H1 (cell line): ENCODE data around the gene APBA2.

Source experiments
- ATF3 ChIP-seq: IDR thresholded peaks from 2 replicates; pipeline ENCODE4 v1.6.1; 2011; ENCODE audit warnings: low read depth, mild to moderate bottlenecking, low read length; ENCODE audit not compliant: insufficient read depth
- CHD2 ChIP-seq: IDR thresholded peaks from 2 replicates; pipeline ENCODE4 v1.6.1; 2012; ENCODE audit warnings: low read length, improper control_type of control experiment
- GTF2F1 ChIP-seq: IDR thresholded peaks from 2 replicates; pipeline ENCODE4 v1.6.1; 2012; ENCODE audit warnings: low read depth, low read length, improper control_type of control experiment, borderline replicate concordance
- JUND ChIP-seq: IDR thresholded peaks from 2 replicates; pipeline ENCODE4 v1.6.1; 2011; ENCODE audit warnings: mild to moderate bottlenecking, improper control_type of control experiment, low read length
- PHF8 ChIP-seq: fragments of 200-600 bp; sonication (generic); conservative IDR thresholded peaks from 2 replicates; pipeline ENCODE4 v1.7.1; 2012; ENCODE audit warnings: low read depth, mild to moderate bottlenecking, inconsistent platforms, low read length, moderate library complexity
- POLR2A ChIP-seq, 2 experiments: IDR thresholded peaks; 1 replicate in 1 of 2; 2 replicates in 1 of 2; pipeline ENCODE4 v1.6.1; 2011; ENCODE audit warnings: low read depth in 2 of 2, low read length in 2 of 2, mild to moderate bottlenecking in 2 of 2; ENCODE audit errors: control extremely low read depth in 1 of 2
- POLR2AphosphoS5 ChIP-seq: IDR thresholded peaks from 2 replicates; pipeline ENCODE4 v1.6.1; 2011; ENCODE audit warnings: low read depth, low read length
- RXRA ChIP-seq: IDR thresholded peaks from 2 replicates; pipeline ENCODE4 v1.6.1; 2011; ENCODE audit warnings: low read depth, mild to moderate bottlenecking, low read length, moderate library complexity; ENCODE audit not compliant: insufficient read depth
- SIX5 ChIP-seq: IDR thresholded peaks from 2 replicates; pipeline ENCODE4 v1.6.1; 2011; ENCODE audit warnings: mild to moderate bottlenecking, low read depth, low read length
- SP1 ChIP-seq: IDR thresholded peaks from 2 replicates; pipeline ENCODE4 v1.6.1; 2011; ENCODE audit warnings: low read depth, low read length
- TAF1 ChIP-seq: IDR thresholded peaks from 2 replicates; pipeline ENCODE4 v1.6.1; 2011; ENCODE audit warnings: mild to moderate bottlenecking, low read depth, low read length
- TCF12 ChIP-seq: IDR thresholded peaks from 2 replicates; pipeline ENCODE4 v1.6.1; 2011; ENCODE audit warnings: low read depth, mild to moderate bottlenecking, low read length
- TF ChIP-seq, protein P1 (sequence below), 3 experiments: IDR thresholded peaks; 1 replicate in 2 of 3; 2 replicates in 1 of 3; pipeline versions ENCODE4 v1.5.1 to v1.6.1; 2011; ENCODE audit warnings: low read length in 3 of 3, mild to moderate bottlenecking in 3 of 3, inconsistent platforms in 2 of 3, low read depth in 1 of 3, moderate library complexity in 1 of 3; ENCODE audit not compliant: insufficient read depth in 1 of 3; ENCODE audit errors: control extremely low read depth in 1 of 3

GRCh38 chr15:28955993-28956421 lies 70.2 kb downstream of the APBA2 start:
- TF ChIP-seq CHD2 = no peak
- TF ChIP-seq, protein P1, sequence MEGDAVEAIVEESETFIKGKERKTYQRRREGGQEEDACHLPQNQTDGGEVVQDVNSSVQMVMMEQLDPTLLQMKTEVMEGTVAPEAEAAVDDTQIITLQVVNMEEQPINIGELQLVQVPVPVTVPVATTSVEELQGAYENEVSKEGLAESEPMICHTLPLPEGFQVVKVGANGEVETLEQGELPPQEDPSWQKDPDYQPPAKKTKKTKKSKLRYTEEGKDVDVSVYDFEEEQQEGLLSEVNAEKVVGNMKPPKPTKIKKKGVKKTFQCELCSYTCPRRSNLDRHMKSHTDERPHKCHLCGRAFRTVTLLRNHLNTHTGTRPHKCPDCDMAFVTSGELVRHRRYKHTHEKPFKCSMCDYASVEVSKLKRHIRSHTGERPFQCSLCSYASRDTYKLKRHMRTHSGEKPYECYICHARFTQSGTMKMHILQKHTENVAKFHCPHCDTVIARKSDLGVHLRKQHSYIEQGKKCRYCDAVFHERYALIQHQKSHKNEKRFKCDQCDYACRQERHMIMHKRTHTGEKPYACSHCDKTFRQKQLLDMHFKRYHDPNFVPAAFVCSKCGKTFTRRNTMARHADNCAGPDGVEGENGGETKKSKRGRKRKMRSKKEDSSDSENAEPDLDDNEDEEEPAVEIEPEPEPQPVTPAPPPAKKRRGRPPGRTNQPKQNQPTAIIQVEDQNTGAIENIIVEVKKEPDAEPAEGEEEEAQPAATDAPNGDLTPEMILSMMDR (IDR thresholded peaks at IDR 0.05; ENCODE audit: control extremely low read depth in 1 of 3, insufficient read depth in 1 of 3, low read depth in 1 of 3, low read length in 3 of 3) = no peak
- TF ChIP-seq POLR2A (IDR thresholded peaks at IDR 0.05; ENCODE audit: control extremely low read depth in 1 of 2, low read depth in 2 of 2, low read length in 2 of 2) = no peak
- no peak for TF ChIP-seq TCF12
- no peak for TF ChIP-seq TAF1
- no peak for TF ChIP-seq RXRA
- no peak for TF ChIP-seq ATF3
- TF ChIP-seq SIX5 = no peak
- no peak for TF ChIP-seq GTF2F1
- TF ChIP-seq JUND = no peak
- TF ChIP-seq POLR2AphosphoS5 = no peak
- no peak for TF ChIP-seq SP1
- TF ChIP-seq PHF8 = no peak
